ENCODE results near the gene AP2A2. TPM values are rescaled to one million over a fixed set of nuclear protein-coding genes. Genes with fewer than 3 reads are reported as not detected.
A peak's percentile ranks its signal among the peaks of the same experiment; 100 is the strongest.

Gene AP2A2
- total and polyA plus RNA-seq, 8 donors = 15.0 to 350 (median 39.9) TPM

GRCh38 chr11:1022908-1023810, 97.5 kb downstream of the AP2A2 start:
- intact Hi-C loops (cut with DNase I; ENCODE audit: low total_unique reads) = no loop called here
- Histone ChIP-seq H3K9me3 (no peaks in the 10 kb centered on the region), H3K36me3 (peaks cover 0 to 32% (median 14%) of the 10 kb centered on the region in 4 donors), H3K27me3 (peaks cover 0 to 46% (median 0%) of the 10 kb centered on the region in 3 donors), H3K4me3 (no peak overlapping the region), H3K27ac (no peak overlapping the region), H3K4me1 (no peaks in the 10 kb centered on the region)
- no peak for DNase-seq
- TF ChIP-seq POLR2AphosphoS5 (IDR thresholded peaks at IDR 0.05) (peak in 1 of 3 donors; percentile 7), POLR2A (IDR thresholded peaks at IDR 0.05) (no peak)
- WGBS, 5 donors = 71 to 86% (median 78%) methylated on average over 25 to 28 of the region's 28 CpGs

GRCh38 chr11:1023811-1024596, 98.3 kb downstream of the AP2A2 start:
- Histone ChIP-seq H3K27me3 (peaks cover 0 to 55% (median 0%) of the 10 kb centered on the region in 3 donors), H3K27ac (no peak overlapping the region), H3K4me1 (no peaks in the 10 kb centered on the region), H3K36me3 (peaks cover 0 to 32% (median 14%) of the 10 kb centered on the region in 4 donors), H3K9me3 (no peaks in the 10 kb centered on the region), H3K4me3 (no peak overlapping the region)
- TF ChIP-seq CTCF (IDR thresholded peaks at IDR 0.05) (no peak), POLR2A (IDR thresholded peaks at IDR 0.05) (no peak), EP300 (IDR thresholded peaks at IDR 0.05) (no peak), POLR2AphosphoS5 (IDR thresholded peaks at IDR 0.05) (no peak)
- WGBS, 5 donors = 53 to 88% (median 71%) methylated on average over 45 to 50 of the region's 50 CpGs
- intact Hi-C loops (cut with DNase I; ENCODE audit: low total_unique reads) = no loop called here
- no peak for DNase-seq

GRCh38 chr11:1024597-1025409, 99.1 kb downstream of the AP2A2 start:
- Histone ChIP-seq H3K4me3 (no peak overlapping the region), H3K9me3 (no peaks in the 10 kb centered on the region), H3K36me3 (peaks cover 0 to 32% (median 14%) of the 10 kb centered on the region in 4 donors), H3K27me3 (peaks cover 0 to 63% (median 0%) of the 10 kb centered on the region in 3 donors), H3K27ac (no peak overlapping the region), H3K4me1 (no peaks in the 10 kb centered on the region)
- intact Hi-C loops (cut with DNase I; ENCODE audit: low total_unique reads) = no loop called here
- TF ChIP-seq CTCF (IDR thresholded peaks at IDR 0.05) = no peak
- TF ChIP-seq EP300 (IDR thresholded peaks at IDR 0.05) = no peak
- no peak for TF ChIP-seq POLR2AphosphoS5 (IDR thresholded peaks at IDR 0.05)
- no peak for TF ChIP-seq POLR2A (IDR thresholded peaks at IDR 0.05)
- no peak for DNase-seq
- 50 to 79% (median 55%) methylated on average over 10 to 48 of the region's 48 CpGs for WGBS, 5 donors

- WGBS, 5 donors = 50 to 69% (median 66%) methylated on average over 21 to 35 of the region's 35 CpGs
- H3K4me1 ChIP-seq = no peaks in the 10 kb centered on the region
- peaks cover 0 to 32% (median 12%) of the 10 kb centered on the region in 4 donors for H3K36me3 ChIP-seq
- no peak overlapping the region for H3K4me3 ChIP-seq
- intact Hi-C loops (cut with DNase I; ENCODE audit: low total_unique reads) = no loop called here
- TF ChIP-seq POLR2A (IDR thresholded peaks at IDR 0.05) (no peak), POLR2AphosphoS5 (IDR thresholded peaks at IDR 0.05) (peak in 1 of 3 donors; percentile 2), EP300 (IDR thresholded peaks at IDR 0.05) (no peak), CTCF (IDR thresholded peaks at IDR 0.05) (no peak)
- peaks cover 0 to 71% (median 0%) of the 10 kb centered on the region in 3 donors for H3K27me3 ChIP-seq
- H3K27ac ChIP-seq = no peak overlapping the region
- H3K9me3 ChIP-seq = no peaks in the 10 kb centered on the region
- no peak for DNase-seq
Observed at GRCh38 chr11:1025410-1026162, 99.9 kb downstream of the AP2A2 start.

Measured in stomach (tissue), 9 donors.